ENCODE measurements around the gene TNFRSF6B.

The TNFRSF6B gene

GRCh38 chr20:63686492-63687321 is 9.7 kb upstream of the TNFRSF6B start:
- DNase-seq (ENCODE audit: low read depth), result no peak

DNA sequence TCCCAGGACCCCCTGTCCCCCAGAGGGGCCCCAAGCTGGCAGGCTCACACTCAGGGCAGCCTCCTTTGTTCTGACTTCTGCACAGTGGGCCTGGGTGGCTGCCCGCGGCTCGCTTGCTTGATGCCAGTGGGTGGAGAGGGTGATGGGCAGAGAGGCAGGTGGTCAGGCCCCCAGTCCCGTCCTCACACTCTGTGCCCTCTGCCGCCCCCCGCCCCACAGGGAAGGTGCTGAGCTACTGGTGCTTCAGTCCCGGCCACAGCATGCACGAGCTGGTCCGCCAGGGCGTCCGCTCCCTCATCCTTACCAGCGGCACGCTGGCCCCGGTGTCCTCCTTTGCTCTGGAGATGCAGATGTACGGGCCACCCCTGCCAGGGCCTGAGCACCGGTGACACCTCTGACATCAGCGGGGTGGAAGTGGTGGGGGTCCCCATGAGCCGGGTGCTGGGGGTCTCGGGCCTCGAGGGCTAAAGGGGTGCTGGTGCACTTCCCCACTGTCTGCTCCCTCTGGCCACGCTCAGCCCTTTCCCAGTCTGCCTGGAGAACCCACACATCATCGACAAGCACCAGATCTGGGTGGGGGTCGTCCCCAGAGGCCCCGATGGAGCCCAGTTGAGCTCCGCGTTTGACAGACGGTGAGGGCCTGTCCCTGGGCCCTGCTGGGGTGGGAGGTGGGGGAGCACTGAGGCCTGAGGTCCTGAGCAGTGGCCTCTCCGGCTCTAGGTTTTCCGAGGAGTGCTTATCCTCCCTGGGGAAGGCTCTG is 8.9 kb upstream of the TNFRSF6B start:
- no peak for DNase-seq (ENCODE audit: low read depth)

DNA sequence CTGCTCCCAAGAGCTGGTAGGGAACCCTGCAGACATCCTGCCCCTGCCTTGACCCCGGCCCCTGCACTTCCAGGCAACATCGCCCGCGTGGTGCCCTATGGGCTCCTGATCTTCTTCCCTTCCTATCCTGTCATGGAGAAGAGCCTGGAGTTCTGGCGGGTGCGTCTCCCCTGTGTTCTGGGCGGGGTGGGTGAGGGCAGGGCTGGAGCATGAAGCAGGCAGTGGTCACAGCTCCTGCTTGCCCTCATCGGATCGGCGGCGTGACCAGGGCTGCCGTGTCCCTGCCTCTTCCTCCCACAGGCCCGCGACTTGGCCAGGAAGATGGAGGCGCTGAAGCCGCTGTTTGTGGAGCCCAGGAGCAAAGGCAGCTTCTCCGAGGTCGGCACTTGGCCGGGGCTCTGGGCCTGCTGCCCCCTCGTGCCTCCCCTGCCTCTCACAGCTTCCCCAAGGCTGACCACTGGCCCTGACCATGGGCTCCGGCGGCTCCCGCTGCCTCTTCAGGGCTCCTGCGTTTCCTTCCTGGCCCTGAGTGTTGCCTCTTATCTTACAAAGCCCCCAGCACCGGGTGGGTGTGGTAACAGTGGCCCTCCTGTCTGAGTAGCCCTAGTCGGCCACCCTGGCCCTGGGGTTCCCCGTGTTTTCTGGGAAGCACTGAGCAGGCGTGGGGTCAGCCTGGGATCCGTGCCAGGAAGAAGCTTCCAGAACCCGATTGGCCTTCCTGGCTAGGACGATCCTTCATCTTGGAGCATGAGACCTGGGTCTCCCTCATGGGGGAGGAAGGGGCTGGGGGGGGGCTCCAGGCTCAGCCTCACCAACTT is 8.0 kb upstream of the TNFRSF6B start:
- DNase-seq (ENCODE audit: low read depth), result no peak

DNA sequence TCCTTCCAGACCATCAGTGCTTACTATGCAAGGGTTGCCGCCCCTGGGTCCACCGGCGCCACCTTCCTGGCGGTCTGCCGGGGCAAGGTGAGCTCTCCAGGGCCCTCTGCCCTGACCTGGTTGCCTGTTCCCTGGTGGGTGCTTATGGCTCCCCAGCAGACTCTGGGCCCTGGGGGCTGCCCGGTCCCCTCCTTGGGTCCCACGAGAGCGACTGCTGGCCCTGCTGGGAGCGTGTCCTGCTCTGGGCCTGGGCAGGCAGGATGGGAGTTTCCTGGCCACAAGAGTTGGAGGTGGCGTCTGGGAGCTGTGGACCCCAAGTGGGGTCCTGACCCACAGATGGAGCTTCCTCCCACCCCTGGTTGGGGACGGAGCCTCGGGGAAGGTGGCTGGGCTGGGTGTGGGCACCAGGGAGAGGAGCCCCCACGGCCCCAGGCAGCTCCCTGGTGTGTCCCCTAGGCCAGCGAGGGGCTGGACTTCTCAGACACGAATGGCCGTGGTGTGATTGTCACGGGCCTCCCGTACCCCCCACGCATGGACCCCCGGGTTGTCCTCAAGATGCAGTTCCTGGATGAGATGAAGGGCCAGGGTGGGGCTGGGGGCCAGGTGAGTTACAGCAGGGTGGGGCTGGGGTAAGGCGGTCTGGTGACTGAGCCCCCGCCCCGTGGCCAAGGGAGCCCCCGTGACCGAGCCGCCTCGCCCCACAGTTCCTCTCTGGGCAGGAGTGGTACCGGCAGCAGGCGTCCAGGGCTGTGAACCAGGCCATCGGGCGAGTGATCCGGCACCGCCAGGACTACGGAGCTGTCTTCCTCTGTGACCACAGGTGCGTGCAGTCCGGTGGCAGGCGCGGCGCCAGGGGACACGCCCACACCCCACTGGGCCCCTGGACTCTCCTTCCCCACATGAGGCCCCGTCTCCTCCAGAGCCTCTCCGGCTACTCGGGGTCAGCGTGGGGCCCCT is 7.1 kb upstream of the TNFRSF6B start:
- DNase-seq (ENCODE audit: low read depth), result no peak

GRCh38 chr20:63690003-63690897 is 6.2 kb upstream of the TNFRSF6B start:
- DNase-seq (ENCODE audit: low read depth), result no peak

GRCh38 chr20:63690898-63691710 is 5.3 kb upstream of the TNFRSF6B start:
- DNase-seq (ENCODE audit: low read depth), result no peak

DNA sequence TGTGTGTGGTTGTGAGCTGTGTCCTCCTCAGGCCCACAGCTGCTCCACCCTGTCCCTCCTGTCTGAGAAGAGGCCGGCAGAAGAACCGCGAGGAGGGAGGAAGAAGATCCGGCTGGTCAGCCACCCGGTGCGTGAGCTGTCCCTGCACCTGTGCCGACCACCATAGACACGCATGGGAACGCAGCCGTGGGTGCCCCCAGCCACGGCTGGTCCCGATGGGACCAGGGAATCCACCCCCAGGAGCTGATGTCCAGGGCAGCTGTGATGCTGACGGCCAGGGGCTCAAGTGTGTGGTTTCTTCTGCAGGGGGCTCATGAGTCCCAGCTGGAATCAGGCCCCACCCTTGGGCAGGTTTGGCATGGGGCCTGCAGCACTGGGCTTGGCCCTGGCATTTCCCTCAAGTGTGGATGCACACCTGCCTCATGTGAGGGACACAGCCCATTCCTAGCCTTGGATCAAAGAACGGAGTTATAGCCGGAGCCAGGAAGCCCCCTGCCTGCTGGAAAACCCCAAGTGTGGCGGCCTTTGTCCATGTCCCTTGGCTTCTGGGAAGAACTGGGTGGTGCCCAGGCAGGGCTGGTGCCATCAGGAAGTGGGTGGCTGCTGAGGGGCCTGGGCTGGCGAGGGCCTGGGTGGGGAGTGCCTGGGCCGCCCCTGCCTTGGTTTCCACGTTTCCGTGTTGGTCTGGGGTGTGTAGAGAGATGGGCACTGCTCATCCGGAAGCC is 4.6 kb upstream of the TNFRSF6B start:
- no peak for DNase-seq (ENCODE audit: low read depth)

DNA sequence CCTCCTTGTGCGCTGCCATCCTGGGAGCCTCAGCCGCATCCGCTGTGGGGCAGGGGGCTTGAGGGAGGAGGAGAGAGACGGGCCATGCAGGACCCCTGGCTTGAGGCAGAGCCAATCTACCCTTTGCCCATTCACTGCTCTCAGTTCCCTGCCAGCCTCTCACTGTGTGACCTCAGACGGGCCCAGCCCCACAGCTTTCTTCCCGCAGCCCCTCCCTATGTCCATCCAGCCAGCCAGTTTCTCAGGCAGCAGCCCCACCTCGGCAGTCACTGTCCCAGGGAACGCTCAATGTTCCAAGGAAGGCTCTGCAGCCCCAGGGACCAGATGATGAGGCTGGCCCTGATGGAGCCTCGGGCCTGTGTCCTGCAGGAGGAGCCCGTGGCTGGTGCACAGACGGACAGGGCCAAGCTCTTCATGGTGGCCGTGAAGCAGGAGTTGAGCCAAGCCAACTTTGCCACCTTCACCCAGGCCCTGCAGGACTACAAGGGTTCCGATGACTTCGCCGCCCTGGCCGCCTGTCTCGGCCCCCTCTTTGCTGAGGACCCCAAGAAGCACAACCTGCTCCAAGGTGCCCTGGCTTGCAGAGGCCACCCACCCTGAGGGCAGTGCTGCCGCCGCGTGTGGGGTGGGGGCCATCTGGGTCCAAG is 3.9 kb upstream of the TNFRSF6B start:
- DNase-seq (ENCODE audit: low read depth), result no peak

- DNase-seq (ENCODE audit: low read depth), result no peak
Observed at GRCh38 chr20:63693083-63693732, 3.2 kb upstream of the TNFRSF6B start.

- DNase-seq (ENCODE audit: low read depth), result no peak
Observed at GRCh38 chr20:63693733-63694583, 2.5 kb upstream of the TNFRSF6B start.

- DNase-seq (ENCODE audit: low read depth), result no peak
Observed at GRCh38 chr20:63694584-63695423, 1.6 kb upstream of the TNFRSF6B start.

DNA sequence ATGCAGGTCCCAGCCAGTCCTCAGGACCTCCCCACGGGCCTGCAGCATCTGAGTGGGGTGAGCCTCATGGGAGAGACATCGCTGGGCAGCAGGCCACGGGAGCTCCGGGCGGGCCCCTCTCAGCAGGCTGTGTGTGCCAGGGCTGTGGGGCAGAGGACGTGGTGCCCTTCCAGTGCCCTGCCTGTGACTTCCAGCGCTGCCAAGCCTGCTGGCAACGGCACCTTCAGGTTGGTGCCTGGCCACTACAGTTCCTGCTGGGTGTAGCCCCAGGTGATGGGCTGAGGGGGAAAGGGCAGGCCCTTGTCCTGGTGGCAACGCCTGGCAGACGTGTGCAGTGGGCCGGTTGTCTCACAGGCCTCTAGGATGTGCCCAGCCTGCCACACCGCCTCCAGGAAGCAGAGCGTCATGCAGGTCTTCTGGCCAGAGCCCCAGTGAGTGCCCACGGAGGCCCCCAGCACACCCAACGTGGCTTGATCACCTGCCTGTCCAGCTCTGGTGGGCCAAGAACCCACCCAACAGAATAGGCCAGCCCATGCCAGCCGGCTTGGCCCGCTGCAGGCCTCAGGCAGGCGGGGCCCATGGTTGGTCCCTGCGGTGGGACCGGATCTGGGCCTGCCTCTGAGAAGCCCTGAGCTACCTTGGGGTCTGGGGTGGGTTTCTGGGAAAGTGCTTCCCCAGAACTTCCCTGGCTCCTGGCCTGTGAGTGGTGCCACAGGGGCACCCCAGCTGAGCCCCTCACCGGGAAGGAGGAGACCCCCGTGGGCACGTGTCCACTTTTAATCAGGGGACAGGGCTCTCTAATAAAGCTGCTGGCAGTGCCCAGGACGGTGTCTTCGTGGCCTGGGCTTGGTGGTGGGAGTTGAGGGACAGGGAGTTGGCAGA is 787 bp upstream of the TNFRSF6B start:
- no peak for DNase-seq (ENCODE audit: low read depth)

DNA sequence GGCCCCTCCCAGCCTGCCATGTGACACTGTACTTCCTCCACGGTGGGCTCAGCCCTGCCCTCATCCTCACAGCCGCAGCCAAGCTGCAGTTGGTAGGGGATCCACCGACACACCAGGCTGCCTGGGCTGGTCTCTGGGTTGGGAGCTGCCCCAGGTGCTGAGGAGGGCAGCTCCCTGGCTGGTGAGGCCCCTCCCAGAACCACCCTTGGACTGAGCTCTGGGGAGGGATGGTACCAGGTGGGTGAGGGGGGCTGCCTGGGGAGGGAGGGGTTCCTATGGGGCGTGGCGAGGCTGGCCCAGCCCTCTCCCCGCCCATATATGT is 185 bp upstream of the TNFRSF6B start:
- no peak for DNase-seq (ENCODE audit: low read depth)

DNA sequence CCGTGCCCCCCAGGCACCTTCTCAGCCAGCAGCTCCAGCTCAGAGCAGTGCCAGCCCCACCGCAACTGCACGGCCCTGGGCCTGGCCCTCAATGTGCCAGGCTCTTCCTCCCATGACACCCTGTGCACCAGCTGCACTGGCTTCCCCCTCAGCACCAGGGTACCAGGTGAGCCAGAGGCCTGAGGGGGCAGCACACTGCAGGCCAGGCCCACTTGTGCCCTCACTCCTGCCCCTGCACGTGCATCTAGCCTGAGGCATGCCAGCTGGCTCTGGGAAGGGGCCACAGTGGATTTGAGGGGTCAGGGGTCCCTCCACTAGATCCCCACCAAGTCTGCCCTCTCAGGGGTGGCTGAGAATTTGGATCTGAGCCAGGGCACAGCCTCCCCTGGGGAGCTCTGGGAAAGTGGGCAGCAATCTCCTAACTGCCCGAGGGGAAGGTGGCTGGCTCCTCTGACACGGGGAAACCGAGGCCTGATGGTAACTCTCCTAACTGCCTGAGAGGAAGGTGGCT is 960 bp downstream of the TNFRSF6B start:
- DNase-seq (ENCODE audit: low read depth), result no peak
